ENCODE data around the gene POU2AF3. TPM values are rescaled to one million over a fixed set of nuclear protein-coding genes. Genes with fewer than 3 reads are reported as not detected.

The POU2AF3 gene
- total RNA-seq, 2 experiments from 2014 or later: not detected

- Mint-ChIP-seq H3K27me3 (no peaks in the 10 kb centered on the region), H3K4me1 (ENCODE audit: low read depth) (no peaks in the 10 kb centered on the region), H3K36me3 (ENCODE audit: low read depth) (no peaks in the 10 kb centered on the region), H3K27ac (no peak overlapping the region), H3K9me3 (no peaks in the 10 kb centered on the region), H3K4me3 (no peak overlapping the region)
- Histone ChIP-seq H3K9me3 (ENCODE audit: control insufficient read depth in 1 of 2, insufficient read depth in 1 of 2, low read length in 2 of 2) (no peaks in the 10 kb centered on the region), H3K36me3 (ENCODE audit: insufficient read depth, low read length) (no peaks in the 10 kb centered on the region), H3K27ac (ENCODE audit: low read depth in 1 of 2, low read length in 2 of 2) (no peak overlapping the region), H3K4me1 (ENCODE audit: insufficient read depth, low read length) (no peaks in the 10 kb centered on the region), H3K4me3 (ENCODE audit: low read length) (no peak overlapping the region), H3K27me3 (ENCODE audit: control insufficient read depth in 1 of 2, insufficient read depth in 2 of 2, low read length in 2 of 2) (no peaks in the 10 kb centered on the region)
- ATAC-seq (ENCODE audit: poor library complexity): no peak
- POLR2A ChIA-PET: no interaction called here
- intact Hi-C loops (cut with DNase I, micrococcal nuclease): loop anchor here in 1 of 2 experiments (5.0 kb wide), 1 partner anchor 41 kb away; no protein-coding TSS in a partner anchor
- TF ChIP-seq, protein P1, sequence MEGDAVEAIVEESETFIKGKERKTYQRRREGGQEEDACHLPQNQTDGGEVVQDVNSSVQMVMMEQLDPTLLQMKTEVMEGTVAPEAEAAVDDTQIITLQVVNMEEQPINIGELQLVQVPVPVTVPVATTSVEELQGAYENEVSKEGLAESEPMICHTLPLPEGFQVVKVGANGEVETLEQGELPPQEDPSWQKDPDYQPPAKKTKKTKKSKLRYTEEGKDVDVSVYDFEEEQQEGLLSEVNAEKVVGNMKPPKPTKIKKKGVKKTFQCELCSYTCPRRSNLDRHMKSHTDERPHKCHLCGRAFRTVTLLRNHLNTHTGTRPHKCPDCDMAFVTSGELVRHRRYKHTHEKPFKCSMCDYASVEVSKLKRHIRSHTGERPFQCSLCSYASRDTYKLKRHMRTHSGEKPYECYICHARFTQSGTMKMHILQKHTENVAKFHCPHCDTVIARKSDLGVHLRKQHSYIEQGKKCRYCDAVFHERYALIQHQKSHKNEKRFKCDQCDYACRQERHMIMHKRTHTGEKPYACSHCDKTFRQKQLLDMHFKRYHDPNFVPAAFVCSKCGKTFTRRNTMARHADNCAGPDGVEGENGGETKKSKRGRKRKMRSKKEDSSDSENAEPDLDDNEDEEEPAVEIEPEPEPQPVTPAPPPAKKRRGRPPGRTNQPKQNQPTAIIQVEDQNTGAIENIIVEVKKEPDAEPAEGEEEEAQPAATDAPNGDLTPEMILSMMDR (IDR thresholded peaks at IDR 0.05): no peak
- CTCF ChIA-PET: no interaction called here
- DNase-seq: no peak
These were observed 49.8 kb downstream of the POU2AF3 start for GRCh38 chr11:111348147-111348546.

GRCh38 chr11:111349191-111349695 lies 50.9 kb downstream of the POU2AF3 start:
- Mint-ChIP-seq H3K36me3 (ENCODE audit: low read depth) (no peaks in the 10 kb centered on the region), H3K4me1 (ENCODE audit: low read depth) (no peaks in the 10 kb centered on the region), H3K9me3 (no peaks in the 10 kb centered on the region), H3K27me3 (no peaks in the 10 kb centered on the region), H3K4me3 (no peak overlapping the region), H3K27ac (no peak overlapping the region)
- Histone ChIP-seq H3K36me3 (ENCODE audit: insufficient read depth, low read length) (no peaks in the 10 kb centered on the region), H3K4me1 (ENCODE audit: insufficient read depth, low read length) (no peaks in the 10 kb centered on the region), H3K4me3 (ENCODE audit: low read length) (no peak overlapping the region), H3K9me3 (ENCODE audit: control insufficient read depth in 1 of 2, insufficient read depth in 1 of 2, low read length in 2 of 2) (no peaks in the 10 kb centered on the region), H3K27me3 (ENCODE audit: control insufficient read depth in 1 of 2, insufficient read depth in 2 of 2, low read length in 2 of 2) (no peaks in the 10 kb centered on the region), H3K27ac (ENCODE audit: low read depth in 1 of 2, low read length in 2 of 2) (no peak overlapping the region)
- no peak for DNase-seq
- no peak for ATAC-seq (ENCODE audit: poor library complexity)
- ChIA-PET POLR2A (no interaction called here), CTCF (no interaction called here)
- TF ChIP-seq, protein P1 (IDR thresholded peaks at IDR 0.05): no peak
- intact Hi-C loops (cut with DNase I, micrococcal nuclease): loop anchor here in 1 of 2 experiments (5.0 kb wide), 1 partner anchor 42 kb away; no protein-coding TSS in a partner anchor

- Histone ChIP-seq H3K27me3 (ENCODE audit: control insufficient read depth in 1 of 2, insufficient read depth in 2 of 2, low read length in 2 of 2) (no peaks in the 10 kb centered on the region), H3K9me3 (ENCODE audit: control insufficient read depth in 1 of 2, insufficient read depth in 1 of 2, low read length in 2 of 2) (no peaks in the 10 kb centered on the region), H3K4me3 (ENCODE audit: low read length) (no peak overlapping the region), H3K36me3 (ENCODE audit: insufficient read depth, low read length) (no peaks in the 10 kb centered on the region), H3K4me1 (ENCODE audit: insufficient read depth, low read length) (no peaks in the 10 kb centered on the region), H3K27ac (ENCODE audit: low read depth in 1 of 2, low read length in 2 of 2) (no peak overlapping the region)
- ChIA-PET CTCF (no interaction called here), POLR2A (no interaction called here)
- Mint-ChIP-seq H3K9me3 (no peaks in the 10 kb centered on the region), H3K27me3 (no peaks in the 10 kb centered on the region), H3K4me3 (no peak overlapping the region), H3K27ac (no peak overlapping the region), H3K36me3 (ENCODE audit: low read depth) (no peaks in the 10 kb centered on the region), H3K4me1 (ENCODE audit: low read depth) (no peaks in the 10 kb centered on the region)
- intact Hi-C loops (cut with DNase I, micrococcal nuclease): no loop called here
- DNase-seq: no peak
- TF ChIP-seq, protein P1 (IDR thresholded peaks at IDR 0.05): no peak
- ATAC-seq (ENCODE audit: poor library complexity): no peak
These were observed 52.5 kb downstream of the POU2AF3 start for GRCh38 chr11:111350811-111351210.

All from CD4-positive, alpha-beta T cell (primary cell).